B cell (primary cell): Measurements from ENCODE around the gene HES4. TPM values are rescaled to one million over a fixed set of nuclear protein-coding genes. Genes with fewer than 3 reads are reported as not detected.
A peak's percentile ranks its signal among the peaks of the same experiment; 100 is the strongest.

Experiments
- ATAC-seq: fragments of 200-7000 bp; cut with Tn5 transposase; one replicate; pipeline ENCODE4 v1.10.0; 2021; ENCODE audit warnings: low read depth, mild to moderate bottlenecking, moderate number of reproducible peaks, moderate library complexity
- CTCF ChIA-PET: fragments of 350-600 bp; sonication (Branson Sonifier 250); formaldehyde crosslinking; loops from one replicate; lab custom pipeline; 2021; ENCODE audit warnings: antibody characterized with exemption, inconsistent platforms; lab: Charles Lee
- POLR2A ChIA-PET: fragments of 350-600 bp; sonication (Branson Sonifier 250); formaldehyde crosslinking; loops from one replicate; lab custom pipeline; 2021; ENCODE audit warnings: antibody characterized with exemption; lab: Charles Lee
- DNase-seq: peaks from one replicate; pipeline ENCODE4 v3.0.0; 2013
- H2AFZ ChIP-seq: 2 replicates; pipeline ENCODE4 v1.6.1; 2012; ENCODE audit warnings: mild to moderate bottlenecking, low read depth, low read length; ENCODE audit not compliant: insufficient read depth, poor library complexity, severe bottlenecking
- H3K27ac ChIP-seq, 2 donors: 1 replicate in 1 of 2; 2 replicates in 1 of 2; pipeline ENCODE4 v1.5.1; 2012 to 2013; ENCODE audit warnings: low read length in 2 of 2, mild to moderate bottlenecking in 2 of 2, moderate library complexity in 1 of 2
- H3K27me3 ChIP-seq, 4 experiments: fragments of 200-600 bp in 1 of 4; sonication (generic) in 1 of 4; replicated peaks in 1 of 4; 1 replicate in 2 of 4; 2 replicates in 2 of 4; pipeline versions ENCODE4 v1.6.1 to v1.7.0; 2013 to 2016; ENCODE audit warnings: low read length in 3 of 4, mild to moderate bottlenecking in 2 of 4, mixed read lengths in 1 of 4, moderate library complexity in 1 of 4; ENCODE audit not compliant: insufficient read depth in 4 of 4, control insufficient read depth in 3 of 4; ENCODE audit errors: control extremely low read depth in 1 of 4
- H3K36me3 ChIP-seq, 2 experiments: replicated peaks in 1 of 2; 1 replicate in 1 of 2; 2 replicates in 1 of 2; pipeline versions ENCODE4 v1.6.1 to v1.7.1; 2013; ENCODE audit warnings: low read length in 1 of 2; ENCODE audit not compliant: insufficient read depth in 2 of 2, control insufficient read depth in 1 of 2; ENCODE audit errors: control extremely low read depth in 1 of 2, extremely low read depth in 1 of 2
- H3K4me1 ChIP-seq, 2 donors: fragments of 200-600 bp in 1 of 2; sonication (generic) in 1 of 2; 1 replicate in 1 of 2; 2 replicates in 1 of 2; pipeline versions ENCODE4 v1.5.1 to v1.6.1; 2013 to 2017; ENCODE audit warnings: low read length in 2 of 2; ENCODE audit not compliant: control insufficient read depth in 2 of 2, insufficient read depth in 2 of 2
- H3K4me2 ChIP-seq: replicated peaks from 2 replicates; pipeline ENCODE3; 2012; ENCODE audit warnings: mild to moderate bottlenecking, low read depth, low read length; ENCODE audit not compliant: poor library complexity, severe bottlenecking
- H3K4me3 ChIP-seq, 5 experiments: fragments of 200-600 bp in 1 of 5; sonication (generic) in 1 of 5; 1 replicate in 3 of 5; 2 replicates in 2 of 5; pipeline versions ENCODE4 v1.5.1 to v1.7.0; 2011 to 2016; ENCODE audit warnings: low read length in 4 of 5, mild to moderate bottlenecking in 4 of 5, low read depth in 2 of 5, control low read depth in 1 of 5, moderate library complexity in 1 of 5; ENCODE audit not compliant: insufficient read depth in 1 of 5; ENCODE audit errors: control extremely low read depth in 1 of 5, extremely low read depth in 1 of 5
- H3K79me2 ChIP-seq: fragments of 200-600 bp; sonication (generic); one replicate; pipeline ENCODE4 v1.6.0; 2016; ENCODE audit warnings: low read length; ENCODE audit not compliant: control insufficient read depth, insufficient read depth
- H3K9ac ChIP-seq: fragments of 200-600 bp; sonication (generic); 2 replicates; pipeline ENCODE4 v1.6.1; 2017; ENCODE audit warnings: mild to moderate bottlenecking, low read length, moderate library complexity
- H3K9me3 ChIP-seq, 3 donors: one replicate each; pipeline versions ENCODE4 v1.6.1 to v1.7.1; 2013; ENCODE audit warnings: low read length in 2 of 3; ENCODE audit not compliant: control insufficient read depth in 2 of 3, insufficient read depth in 1 of 3; ENCODE audit errors: control extremely low read depth in 1 of 3
- H4K20me1 ChIP-seq: 2 replicates; pipeline ENCODE4 v1.6.0; 2012; ENCODE audit warnings: mild to moderate bottlenecking, low read length; ENCODE audit not compliant: insufficient read depth, control insufficient read depth, poor library complexity, severe bottlenecking
- H3K27ac Mint-ChIP-seq: one replicate; pipeline ENCODE4 v1.8.0; 2021; ENCODE audit warnings: mixed read lengths
- H3K27me3 Mint-ChIP-seq: one replicate; pipeline ENCODE4 v1.8.0; 2021; ENCODE audit warnings: mixed read lengths
- H3K4me1 Mint-ChIP-seq: one replicate; pipeline ENCODE4 v1.8.0; 2021; ENCODE audit warnings: mixed read lengths
- H3K4me3 Mint-ChIP-seq: one replicate; pipeline ENCODE4 v1.8.0; 2021; ENCODE audit warnings: mixed read lengths
- H3K9me3 Mint-ChIP-seq: one replicate; pipeline ENCODE4 v1.8.0; 2022; ENCODE audit warnings: mixed read lengths; ENCODE audit not compliant: insufficient read depth
- CTCF ChIP-seq: fragments of 200-600 bp; IDR thresholded peaks from one replicate; pipeline ENCODE4 v1.8.0; 2022; ENCODE audit warnings: antibody characterized with exemption, mild to moderate bottlenecking
- EZH2 ChIP-seq: IDR thresholded peaks from 2 replicates; pipeline ENCODE4 v1.6.1; 2012; ENCODE audit warnings: borderline replicate concordance, low read depth, mild to moderate bottlenecking, moderate library complexity, low read length; ENCODE audit not compliant: insufficient read depth, poor library complexity, severe bottlenecking
- WGBS: methylation state at CpG from one replicate; pipeline ENCODE4 v1.1.5; 2013; ENCODE audit warnings: missing lambda C conversion rate; ENCODE audit not compliant: insufficient coverage; 5-methylcytosine and 5-hydroxymethylcytosine counted together
- intact Hi-C: fragments of 100-400 bp; cut with micrococcal nuclease; formaldehyde crosslinking; loops from one replicate; pipeline ENCODE4 v1.10.0; 2022
- polyA plus RNA-seq: library from polyadenylated mRNA; depleted of rRNA; stranded (reverse); fragments of >200 nt; gene quantifications from 2 replicates; pipeline ENCODE4 v1.2.3, GENCODE V29; 2012
- total RNA-seq, 2 donors: library from RNA; stranded (reverse); fragments of 120-200 nt in 1 of 2; gene quantifications; 1 replicate in 1 of 2; 2 replicates in 1 of 2; pipeline versions ENCODE4 v1.2.3 to v1.2.4, GENCODE V29; 2013 to 2022

Gene HES4
- total and polyA plus RNA-seq, 2 donors (not counting 1 experiment from before 2014, with no cell fraction given) = 3.2 to 4.5 TPM

- WGBS = 47% methylated on average over 5 of the region's 6 CpGs
- peak; percentile 76 for DNase-seq
- no peaks in the 10 kb centered on the region for H3K9me3 Mint-ChIP-seq
- peaks cover 33% of the 10 kb centered on the region in 2 donors for H3K4me1 ChIP-seq
- no peak overlapping the region for H3K9ac ChIP-seq
- intact Hi-C loops = loop anchor here (10.0 kb wide), 2 partner anchors 166 to 196 kb away; partner anchors contain the start of genes B3GALT6, SDF4 and TNFRSF18
- H3K27me3 Mint-ChIP-seq = peaks cover 21% of the 10 kb centered on the region
- H3K27me3 ChIP-seq = peaks cover 0 to 44% (median 11%) of the 10 kb centered on the region in 4 experiments
- no peak overlapping the region for H3K4me3 ChIP-seq
- no peak for TF ChIP-seq CTCF
- no peak for TF ChIP-seq EZH2
- H3K27ac ChIP-seq = no peak overlapping the region
- H3K79me2 ChIP-seq = no peaks in the 10 kb centered on the region
- CTCF ChIA-PET = interaction anchor here (0.8 to 4.2 kb wide), 4 partner anchors 22 to 84 kb away, joined by 3 to 29 read pairs (median 4); no protein-coding TSS in a partner anchor
- H3K36me3 ChIP-seq = no peaks in the 10 kb centered on the region
- peaks cover 35% of the 10 kb centered on the region for H3K4me1 Mint-ChIP-seq
- peak; percentile 54 for ATAC-seq
- H4K20me1 ChIP-seq = peaks cover 11% of the 10 kb centered on the region
- H3K27ac Mint-ChIP-seq = peak overlapping the region; percentile 59
- no peak overlapping the region for H2AFZ ChIP-seq
- H3K4me3 Mint-ChIP-seq = peak overlapping the region; percentile 78
- POLR2A ChIA-PET = interaction anchor here (0.6 to 1.8 kb wide), 8 partner anchors 19 to 678 kb away, joined by 3 to 5 read pairs (median 4); partner anchors contain the start of gene C1orf159
- H3K4me2 ChIP-seq = peak overlapping the region; percentile 91
- H3K9me3 ChIP-seq = peaks cover 0 to 10% (median 0%) of the 10 kb centered on the region in 3 donors
These were observed 38.8 kb upstream of the HES4 start for GRCh38 chr1:1038694-1039093.
